Right lobe of liver (tissue), 4 donors: ENCODE results near the gene ACSF2.

Experiments
- POLR2A ChIP-seq: fragments of 450-650 bp; IDR thresholded peaks from one replicate; pipeline ENCODE4 v1.6.1; 2017; ENCODE audit warnings: antibody characterized with exemption, mild to moderate bottlenecking
- TF ChIP-seq, protein P1 (sequence below), 4 donors: fragments of 200-600 bp in 3 of 4; fragments of 450-650 bp in 1 of 4; IDR thresholded peaks; one replicate each; pipeline versions ENCODE4 v1.5.1 to v1.8.0; 2016 to 2022; ENCODE audit warnings: antibody characterized with exemption in 4 of 4, mild to moderate bottlenecking in 2 of 4
- donor health status: DM: no; HTN: no; CAD: no.
- donor health status: DM: no; HTN: no; CAD: no.
- donor health status: DM: no; HTN: yes; CAD: no.

DNA sequence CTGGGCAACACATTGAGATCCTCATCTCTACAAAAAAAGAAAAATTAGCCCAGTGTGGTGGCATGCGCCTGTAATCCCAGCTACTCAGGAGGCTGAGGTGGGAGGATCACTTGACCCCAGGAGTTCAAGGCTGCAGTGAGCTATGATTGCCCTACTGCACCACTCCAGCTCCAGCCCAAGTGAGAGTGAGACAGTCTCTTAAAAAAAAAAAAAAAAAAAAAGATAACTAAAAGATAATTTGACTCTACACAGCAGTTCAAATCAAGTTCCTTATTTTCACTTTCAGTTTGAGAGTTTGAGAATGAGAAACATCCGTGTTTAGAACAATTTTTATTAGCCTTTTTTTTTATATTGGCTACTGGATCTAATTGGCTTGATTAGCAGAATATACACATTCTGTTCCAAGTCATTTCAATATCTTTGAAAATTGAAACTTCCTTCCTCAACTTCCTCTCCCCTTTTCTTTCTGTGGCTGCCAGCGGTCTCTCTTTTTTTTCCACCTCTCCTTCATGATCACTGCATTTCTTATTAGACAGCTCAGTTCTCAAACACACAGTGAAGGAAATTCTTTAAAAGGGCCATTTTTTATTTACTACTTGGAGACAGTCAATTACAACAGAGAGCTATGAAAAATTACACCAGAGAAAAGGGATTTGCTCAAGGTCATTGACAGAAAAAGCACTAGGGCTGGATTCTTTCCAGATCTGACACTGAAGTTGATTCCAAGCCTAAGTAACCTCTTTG is 4.5 kb upstream of the ACSF2 start:
- TF ChIP-seq, protein P1, sequence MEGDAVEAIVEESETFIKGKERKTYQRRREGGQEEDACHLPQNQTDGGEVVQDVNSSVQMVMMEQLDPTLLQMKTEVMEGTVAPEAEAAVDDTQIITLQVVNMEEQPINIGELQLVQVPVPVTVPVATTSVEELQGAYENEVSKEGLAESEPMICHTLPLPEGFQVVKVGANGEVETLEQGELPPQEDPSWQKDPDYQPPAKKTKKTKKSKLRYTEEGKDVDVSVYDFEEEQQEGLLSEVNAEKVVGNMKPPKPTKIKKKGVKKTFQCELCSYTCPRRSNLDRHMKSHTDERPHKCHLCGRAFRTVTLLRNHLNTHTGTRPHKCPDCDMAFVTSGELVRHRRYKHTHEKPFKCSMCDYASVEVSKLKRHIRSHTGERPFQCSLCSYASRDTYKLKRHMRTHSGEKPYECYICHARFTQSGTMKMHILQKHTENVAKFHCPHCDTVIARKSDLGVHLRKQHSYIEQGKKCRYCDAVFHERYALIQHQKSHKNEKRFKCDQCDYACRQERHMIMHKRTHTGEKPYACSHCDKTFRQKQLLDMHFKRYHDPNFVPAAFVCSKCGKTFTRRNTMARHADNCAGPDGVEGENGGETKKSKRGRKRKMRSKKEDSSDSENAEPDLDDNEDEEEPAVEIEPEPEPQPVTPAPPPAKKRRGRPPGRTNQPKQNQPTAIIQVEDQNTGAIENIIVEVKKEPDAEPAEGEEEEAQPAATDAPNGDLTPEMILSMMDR (IDR thresholded peaks at IDR 0.05): no peak
- no peak for TF ChIP-seq POLR2A
